Fibroblast of upper back skin (primary cell): ENCODE data around the gene BRD1.
"Not testable (repeated sequence)": the region's sequence is repeated elsewhere in the genome, so short reads cannot be mapped to it uniquely, and the experiment has no call there.

ENCODE experiments used
- DNase-seq: peaks from one replicate; pipeline ENCODE4 v3.0.0-alpha.2; 2013

Gene BRD1

DNA sequence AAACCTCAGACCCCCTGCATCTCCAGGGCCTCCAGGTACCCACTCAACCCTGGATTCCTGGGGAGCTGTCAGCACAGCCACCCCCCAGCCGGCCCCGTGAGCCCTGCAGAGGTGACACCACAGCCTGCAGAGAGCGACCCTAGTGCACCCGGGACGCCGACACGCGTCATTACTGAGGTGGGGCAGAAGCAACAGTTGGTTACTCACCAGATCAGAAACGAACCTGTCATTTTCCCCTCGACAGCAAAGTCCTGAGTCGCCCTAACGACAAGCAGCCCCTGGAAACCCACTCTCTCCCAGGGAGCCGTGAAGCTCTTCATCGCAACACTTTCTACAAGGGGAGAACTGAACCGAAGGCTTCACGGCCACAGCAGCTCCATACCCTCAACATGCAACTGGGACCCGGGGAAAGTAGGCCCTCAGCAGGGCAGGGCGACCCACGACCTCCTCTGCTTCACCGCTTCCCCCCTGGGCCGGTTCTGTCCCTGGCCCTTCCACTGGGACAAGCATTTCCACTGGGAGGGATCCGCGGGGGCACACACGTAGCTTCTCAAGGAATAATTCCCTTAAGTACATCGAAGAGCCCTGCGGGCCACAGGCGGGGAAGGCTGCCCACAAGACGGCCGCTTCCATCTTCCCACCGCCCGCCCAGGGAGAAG, 1.6 kb downstream of the BRD1 start:
- peak; percentile 20 for DNase-seq

DNA sequence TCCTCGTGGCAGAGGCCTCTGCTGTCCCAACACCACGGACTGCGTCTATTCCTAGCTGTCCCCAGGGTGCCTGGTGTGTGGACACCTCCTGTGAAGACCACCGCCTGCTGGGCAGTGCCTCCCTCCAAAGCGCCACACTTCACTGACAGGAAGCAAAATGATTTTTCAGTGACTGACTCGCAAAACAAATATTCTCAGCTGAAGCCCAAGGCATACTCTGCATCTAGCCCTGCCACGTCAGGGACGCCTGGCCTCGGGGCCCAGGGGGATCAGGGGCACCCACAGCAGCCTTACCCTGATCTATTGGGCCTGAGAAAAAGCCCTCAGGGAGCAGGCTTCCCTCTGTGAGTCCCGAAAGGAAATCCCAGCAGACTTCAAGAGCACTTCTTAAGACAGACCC, 2.2 kb downstream of the BRD1 start:
- DNase-seq: peak; percentile 56

DNA sequence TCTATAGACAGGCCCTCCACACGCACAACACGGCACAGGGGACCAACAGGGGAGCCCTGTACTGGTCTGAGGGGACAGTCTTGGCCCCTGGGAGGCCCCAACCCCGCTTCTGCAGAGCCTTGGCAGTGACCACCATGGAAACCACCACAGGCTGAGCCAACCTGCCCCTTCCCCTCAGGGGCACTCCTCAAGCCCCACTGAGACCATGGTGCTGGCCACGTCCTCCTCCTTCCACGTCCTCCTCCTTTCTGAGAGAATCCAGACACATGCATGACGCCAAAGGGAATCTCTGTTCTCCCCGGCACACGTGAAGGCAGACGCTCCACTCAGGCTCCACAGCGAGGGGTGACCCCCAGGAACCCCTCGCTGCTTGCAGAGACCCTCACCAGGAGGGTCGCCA, 2.7 kb downstream of the BRD1 start:
- DNase-seq: no peak

DNA sequence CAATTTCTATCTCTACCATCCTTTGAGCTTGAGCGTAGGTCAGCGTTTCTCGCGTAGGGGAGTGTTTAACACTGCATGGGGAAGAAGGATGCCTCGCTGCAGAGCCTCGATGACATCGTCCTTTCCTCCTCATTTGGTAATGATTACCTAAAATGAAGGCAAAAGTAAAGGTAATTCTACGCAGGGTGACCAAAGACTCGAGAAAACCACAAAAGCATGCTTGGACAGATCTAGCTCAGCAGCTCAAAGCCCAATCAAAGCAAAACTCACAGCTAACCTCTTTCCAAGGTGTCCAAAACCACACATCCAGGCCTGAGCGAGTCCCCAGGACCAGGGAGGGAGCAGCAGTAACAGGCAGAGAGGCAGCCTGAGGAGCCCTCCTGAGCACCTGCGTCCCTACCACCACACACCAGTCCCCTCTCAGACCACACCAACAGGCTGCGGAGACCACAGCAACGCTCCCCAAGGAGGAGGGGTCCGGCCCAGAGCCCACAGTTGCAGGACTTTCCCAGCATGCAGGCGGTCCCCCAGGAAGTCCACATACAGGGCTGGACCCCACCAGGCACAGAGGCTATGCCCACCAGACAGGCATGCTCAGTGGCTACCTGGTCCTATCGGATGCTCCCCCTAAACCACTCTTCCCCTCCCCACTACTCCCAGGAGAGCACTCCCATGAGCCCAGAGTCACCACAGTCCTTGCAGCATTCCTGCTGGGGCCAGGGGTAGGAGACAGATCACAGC, 3.3 kb downstream of the BRD1 start:
- DNase-seq: no peak

DNA sequence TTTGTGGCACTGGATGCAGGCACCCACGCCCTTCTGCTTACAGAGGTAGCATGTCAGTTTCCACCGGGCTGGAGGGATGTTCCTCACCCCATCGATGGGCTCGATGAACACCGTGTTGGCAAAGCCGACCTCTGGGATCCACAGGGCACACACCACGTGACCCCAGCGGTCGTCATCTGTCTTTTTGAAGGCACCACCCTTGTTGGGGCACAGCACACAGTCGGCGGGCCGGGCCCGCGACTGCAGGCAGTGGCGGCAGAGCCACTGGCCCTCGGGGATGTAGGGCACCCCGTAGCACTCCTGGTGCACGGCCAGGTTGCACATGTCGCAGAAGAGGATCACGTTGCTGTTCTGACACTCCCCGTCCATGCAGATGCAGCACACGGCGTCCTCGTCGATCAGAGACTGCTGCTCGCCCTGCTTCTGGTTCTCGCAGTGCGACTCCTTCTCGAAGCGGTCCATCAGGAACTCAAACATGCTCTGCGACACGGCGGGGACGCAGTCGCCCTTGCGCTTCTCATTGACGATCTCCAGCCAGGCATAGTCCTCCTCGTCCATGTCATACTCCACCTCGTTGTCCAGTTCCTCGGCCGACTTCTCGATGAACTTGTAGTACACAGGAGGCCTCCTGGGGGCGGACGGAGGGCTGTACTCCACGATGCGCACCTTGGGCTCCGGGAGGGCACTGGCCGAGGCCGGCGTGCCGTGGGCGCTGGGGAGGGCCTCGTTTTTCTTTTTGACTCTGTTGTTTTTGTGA, 4.2 kb downstream of the BRD1 start:
- DNase-seq: no peak

DNA sequence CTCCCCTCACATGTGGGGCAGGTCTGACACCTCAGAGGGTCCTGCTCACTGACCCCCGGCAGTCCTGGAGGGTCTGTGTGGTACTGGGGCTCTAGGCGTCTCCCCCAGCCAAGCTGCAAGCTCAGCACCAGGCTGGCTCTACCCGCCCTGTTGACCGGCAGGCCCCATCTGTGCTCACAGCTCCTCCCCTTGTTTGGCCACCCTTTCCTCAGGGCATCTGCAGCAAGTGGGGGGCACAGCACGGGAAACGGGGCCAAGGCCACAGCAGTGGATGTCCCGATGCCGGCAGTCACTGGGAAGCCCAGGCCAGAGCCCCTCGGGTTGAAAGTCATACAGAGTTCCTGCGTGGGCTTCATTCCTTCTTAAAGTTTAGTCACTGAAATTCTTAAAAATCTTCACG, 5.9 kb downstream of the BRD1 start:
- DNase-seq: not testable (repeated sequence)

DNA sequence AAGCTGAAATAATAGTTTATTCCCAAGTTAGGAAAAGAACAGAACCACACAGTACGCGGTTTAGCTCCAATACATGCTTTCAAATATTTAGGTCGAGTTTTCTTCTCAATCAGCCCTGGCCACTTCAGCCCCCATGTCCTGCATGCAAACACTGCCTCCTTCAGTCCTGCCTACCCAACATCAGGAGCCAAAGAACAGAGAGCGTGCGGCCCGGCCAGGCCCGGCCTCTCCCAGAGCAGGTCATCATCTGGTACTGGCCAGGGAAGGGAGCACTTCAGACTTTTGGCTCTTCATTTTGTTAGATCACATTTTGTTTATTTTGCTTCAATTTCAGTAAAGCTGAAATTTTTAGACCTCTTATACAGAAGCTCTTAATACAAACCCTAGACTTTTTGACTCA, 6.7 kb downstream of the BRD1 start:
- DNase-seq: no peak

DNA sequence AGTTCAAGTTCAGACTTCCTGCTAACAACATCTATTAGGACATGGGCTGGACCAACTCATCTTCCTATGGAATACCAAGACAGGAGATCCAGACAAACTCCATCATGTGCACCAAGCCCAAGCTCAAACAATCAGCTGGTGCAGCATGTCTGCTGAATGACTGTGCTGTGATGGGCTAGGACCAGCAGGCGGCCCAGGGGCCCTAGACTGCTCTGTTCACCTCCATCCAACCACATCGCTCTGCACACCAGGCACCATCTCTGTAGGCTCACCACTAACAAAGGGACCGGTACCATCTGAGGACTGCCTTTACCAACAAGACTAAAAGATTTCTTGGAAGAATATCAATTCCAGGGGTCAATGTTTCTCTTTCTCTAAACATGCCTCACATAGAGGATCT, 10.3 kb downstream of the BRD1 start:
- no peak for DNase-seq

DNA sequence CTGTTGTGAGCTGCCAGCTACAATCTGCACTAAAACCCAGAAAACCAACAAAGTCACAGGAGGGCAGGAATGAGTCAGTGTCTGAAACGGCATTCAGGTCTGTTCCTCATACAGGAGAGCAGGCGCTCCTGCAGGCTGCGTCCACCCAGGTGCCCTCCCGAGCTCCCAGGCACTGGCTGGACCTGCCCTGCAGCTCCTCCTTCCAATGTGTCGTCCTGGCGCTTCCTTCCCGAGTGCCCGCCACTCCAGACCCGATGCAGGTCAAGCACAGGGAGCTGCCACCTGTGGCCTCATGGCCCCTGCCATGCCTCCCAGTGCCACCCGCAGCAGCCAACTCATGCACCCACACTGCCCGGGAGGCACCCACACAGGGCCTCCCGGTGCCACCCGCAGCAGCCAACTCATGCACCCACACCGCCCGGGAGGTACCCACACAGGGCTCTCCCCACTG, 12.0 kb downstream of the BRD1 start:
- DNase-seq: no peak

DNA sequence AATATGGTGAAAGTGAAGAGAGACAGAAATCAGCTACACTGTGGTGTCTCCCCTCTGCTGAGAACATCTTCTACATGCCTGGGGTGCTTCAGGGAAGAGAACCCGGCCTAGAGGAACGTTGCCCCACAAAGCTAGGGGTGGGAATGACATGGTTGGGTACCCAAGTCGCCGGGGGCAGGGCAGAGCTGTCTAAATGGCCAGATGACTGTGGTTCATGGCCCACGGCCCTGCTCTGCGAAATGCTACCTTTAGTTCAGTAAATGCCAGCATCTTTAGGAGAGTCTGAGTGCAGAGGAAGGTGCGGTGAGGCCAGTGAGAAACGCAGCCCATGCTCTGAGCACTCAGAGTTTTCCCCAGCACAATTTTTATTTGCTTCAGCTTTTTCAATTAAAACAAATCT, 12.8 kb downstream of the BRD1 start:
- no peak for DNase-seq

DNA sequence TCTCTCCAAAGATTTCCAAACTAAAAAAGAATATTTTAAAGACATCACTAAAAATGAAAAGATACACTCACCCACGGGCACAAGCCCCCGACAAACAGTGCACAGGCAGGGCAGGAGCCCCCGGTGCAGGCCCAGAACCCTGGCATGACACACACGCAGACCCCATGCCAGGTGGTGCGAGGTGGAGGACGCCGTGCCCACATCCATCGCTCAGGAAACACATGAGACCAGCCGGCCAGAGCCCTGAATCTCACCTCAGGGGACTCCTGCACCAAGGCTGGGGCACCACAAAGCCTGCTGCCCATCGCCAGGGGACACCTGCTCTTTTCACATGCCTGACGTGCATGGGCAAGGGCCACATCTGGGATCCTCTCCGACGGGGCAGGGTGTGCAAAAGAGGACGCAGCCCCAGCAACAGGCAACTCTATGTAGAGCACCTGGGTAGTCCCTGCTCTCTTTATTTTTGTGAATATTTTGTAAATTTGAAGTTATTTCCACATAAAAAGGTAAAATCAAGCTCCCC, 13.4 kb downstream of the BRD1 start:
- DNase-seq: no peak

DNA sequence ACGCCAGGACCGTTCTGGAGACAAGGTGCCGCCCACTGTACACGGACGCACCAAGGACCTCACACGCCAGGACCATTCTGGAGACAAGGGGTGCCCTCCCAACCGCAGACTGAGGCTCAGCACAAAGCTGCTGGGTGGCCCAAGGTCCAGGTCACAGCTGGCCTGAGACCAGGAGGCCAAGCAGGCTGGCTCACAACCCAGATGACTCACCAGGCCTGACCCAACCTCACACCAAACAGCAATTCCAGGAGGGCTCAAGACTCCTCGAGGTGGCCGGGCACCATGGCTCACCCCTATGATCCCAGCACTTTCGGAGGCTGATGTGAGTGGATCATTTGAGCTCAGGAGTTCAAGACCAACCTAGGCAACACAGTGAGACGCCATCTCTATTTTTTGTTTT, 14.8 kb downstream of the BRD1 start:
- no peak for DNase-seq

DNA sequence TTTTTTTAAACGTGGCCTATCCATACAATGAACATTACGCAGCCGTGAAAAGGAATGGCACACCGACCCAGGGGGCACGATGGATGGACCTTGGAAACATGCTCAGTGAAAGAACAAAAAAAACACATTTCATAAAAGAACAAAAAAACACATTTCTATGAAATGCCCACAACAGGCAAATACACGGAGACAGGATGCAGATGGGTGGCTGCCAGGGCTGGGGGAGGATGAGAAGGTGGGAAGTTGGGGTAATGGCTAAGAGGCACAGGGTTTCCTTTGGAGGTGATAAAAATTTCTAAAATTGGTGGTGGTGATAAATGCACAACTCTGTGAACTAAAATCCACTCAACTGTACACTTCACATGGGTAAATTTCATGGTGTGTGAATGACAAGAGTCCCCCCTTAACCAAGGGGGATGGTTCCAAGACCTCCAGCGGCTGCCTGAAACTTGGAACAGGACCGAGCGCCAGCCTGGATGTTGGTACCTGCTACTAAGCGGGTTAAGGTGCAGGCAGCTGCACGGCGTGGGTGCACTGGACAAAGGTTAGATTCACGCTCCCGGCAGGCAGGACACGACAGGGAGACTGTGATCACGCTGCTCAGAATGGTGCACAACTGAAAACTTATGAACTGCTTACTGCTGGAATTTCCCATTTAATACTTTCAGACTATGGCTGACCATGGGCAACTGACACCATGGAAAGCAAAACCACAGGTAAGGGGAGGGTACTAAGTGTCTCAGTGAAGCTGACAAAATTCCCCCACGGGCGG, 16.5 kb downstream of the BRD1 start:
- DNase-seq: no peak

DNA sequence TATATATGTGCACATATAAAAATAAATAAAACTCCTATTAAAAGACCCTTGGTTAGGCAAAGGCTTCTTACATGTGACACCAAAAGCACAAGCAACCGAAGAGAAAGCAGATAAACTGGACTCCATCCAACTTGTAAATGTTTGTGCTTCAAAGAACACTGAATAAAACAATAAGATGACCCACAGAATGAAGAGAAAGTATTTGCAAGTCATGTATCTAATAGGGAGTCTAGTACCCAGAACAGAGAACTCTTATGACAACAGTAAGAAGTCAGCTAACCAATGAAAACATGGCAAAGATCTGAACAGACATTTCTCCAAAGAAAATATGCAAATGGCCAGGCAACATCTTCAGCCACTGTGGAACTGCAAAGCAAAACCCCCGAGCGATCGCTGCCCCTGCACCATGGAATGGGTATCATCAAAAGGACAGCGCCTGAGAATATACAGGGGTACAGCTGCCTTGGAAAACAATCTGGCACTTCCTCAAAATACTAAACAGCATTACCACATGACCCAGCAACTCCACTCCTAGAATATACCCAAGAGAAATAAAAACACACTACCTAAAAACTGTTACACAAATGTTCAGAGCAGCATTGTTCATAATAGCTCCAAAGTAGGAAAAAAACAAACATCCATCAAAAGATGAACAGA, 17.2 kb downstream of the BRD1 start:
- peak; percentile 7 for DNase-seq

DNA sequence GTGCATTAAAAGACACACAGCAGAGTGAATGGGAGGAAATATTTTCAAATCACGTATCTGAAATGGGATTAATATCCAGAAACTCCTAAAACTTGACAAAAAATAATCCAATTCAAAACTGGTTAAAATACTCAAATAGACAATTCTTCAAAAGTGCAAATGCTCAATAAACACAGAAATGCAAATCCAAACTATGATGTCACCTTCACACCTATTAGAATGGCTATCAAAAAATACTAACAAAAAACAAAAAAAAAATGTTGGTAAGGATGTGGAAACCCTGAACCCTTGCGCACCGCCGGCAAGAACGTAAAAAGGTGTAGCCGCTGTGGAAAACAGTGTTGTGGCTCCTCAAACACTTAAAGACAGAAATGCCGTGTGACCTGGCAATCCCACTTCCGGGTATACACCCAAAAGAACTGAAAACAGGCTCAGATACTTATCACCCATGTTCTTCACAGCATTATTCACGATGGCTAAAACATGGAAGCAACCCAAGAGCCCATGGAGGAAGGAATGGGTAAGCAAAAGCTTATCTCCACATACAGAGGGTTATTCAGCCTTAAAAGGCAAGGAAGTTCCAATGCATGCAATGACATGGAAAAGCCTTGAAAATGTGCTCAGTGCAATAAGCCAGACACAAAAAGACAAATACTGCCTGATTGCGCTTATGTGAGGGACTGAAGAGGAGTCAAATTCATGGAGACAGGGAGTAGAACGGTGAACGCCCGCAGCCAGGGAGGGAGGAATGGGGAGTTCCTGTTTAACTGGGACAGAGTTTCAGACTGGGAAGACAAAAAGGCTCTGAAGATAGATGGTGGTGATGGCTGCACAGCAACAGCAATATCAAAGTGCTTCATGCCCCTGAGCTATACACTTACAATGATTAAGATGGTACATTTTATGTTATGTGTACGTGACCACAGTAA, 19.6 kb downstream of the BRD1 start:
- DNase-seq: no peak

DNA sequence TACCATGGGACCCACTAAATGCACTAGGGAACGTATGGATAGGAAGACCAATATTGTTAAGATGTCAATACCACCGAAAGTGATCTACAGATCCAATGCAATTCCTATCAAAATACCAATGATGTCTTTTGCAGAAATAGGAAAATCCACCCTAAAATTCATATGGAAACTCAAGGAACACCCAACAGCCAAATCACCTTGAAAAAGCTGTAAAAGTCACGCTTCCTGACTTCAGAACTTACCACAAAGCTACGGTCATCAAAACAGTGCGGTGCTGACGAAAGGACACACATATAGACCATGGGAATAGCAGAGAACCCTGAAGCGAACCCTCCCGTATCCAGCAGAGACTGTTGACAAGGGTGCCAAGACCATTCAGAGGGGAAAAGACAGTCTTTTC, 20.5 kb downstream of the BRD1 start:
- DNase-seq: no peak

DNA sequence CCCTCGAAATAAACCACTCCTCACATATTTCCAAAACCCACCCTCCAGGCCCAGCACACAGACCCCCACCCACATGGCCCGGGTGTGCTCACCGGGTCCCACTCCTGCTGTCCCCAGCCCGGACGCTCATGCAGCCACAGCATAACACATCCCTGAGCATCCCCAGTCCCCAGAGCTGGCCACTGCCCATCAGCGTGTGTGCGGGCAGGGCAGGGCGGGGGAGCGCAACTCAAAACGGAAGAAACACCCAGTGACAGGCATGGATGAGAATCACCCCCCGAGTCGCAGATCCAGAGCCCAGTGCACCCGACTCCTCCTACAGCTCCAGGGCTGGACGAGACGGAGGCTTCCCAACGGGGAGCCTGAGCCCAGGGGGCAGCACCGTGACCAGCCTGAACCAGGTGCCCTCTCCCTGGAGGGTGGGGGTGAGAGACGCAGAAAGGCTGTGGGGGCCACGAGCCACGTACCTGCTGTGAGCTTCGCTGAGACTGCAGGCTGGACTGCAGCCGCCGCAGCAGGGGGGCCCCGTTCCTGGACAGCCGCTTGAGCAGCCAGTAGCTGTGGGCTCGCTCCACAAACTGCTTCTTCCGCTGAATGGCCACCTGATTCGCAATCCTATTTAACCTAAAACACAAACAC, 23.8 kb downstream of the BRD1 start:
- no peak for DNase-seq

DNA sequence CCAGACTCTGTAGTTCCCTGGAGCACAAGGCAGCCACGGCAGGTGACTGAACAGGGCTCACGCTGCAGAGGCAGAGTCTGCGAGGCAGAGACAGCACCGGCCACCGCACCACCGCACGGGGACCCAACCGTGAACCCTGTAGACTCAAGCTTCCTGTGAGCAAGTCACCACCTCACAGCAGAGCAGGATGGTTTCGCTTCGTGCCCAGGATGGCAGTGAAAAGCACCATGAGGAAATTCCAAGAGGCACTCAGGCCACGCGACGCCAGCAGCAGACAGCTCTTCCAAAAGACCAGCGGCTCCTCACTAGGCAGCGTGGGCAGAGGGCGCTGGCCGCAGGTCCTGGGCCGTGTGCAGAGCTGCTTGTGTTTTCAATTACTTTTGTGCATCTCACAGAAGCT, 24.5 kb downstream of the BRD1 start:
- DNase-seq: no peak

DNA sequence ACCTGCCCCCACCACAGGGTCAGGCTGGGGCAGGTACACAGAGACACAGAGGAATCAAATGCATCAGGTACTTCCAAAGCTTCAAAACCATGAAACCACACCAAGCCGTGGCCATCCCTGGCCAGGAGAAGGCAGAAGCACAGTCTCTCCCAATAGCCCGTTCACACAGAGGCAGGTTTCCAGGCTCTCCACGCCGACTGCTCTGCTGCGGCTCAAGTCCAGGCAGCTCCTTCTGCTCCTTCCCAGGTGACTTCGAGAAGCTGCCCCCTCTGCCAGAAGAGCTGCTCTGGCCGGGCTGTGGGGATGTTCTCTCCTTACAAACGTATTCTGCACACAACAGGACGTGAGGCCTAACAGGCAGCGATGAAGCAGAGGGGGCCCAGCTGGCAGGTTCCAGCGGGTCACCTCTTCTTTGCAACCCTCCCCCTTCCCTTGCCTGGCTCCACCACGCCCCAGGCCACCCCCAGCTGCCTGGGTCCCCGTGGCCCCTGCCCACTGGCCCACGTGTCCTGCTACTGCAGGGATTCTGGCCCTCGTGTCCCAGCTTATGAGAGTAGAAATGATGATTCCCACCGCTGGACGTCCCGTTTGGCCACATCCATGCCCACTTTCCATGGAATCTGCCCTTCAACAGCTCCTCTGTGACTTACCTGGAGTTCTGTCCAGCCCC, 26.1 kb downstream of the BRD1 start:
- no peak for DNase-seq
